Testis (tissue), 3 donors: ENCODE data around the gene MED13. TPM values are rescaled to one million over a fixed set of nuclear protein-coding genes. Genes with fewer than 3 reads are reported as not detected.

Experiments
- DNase-seq: peaks from one replicate; pipeline ENCODE4 v3.0.0-alpha.2; 2019
- H3K27ac ChIP-seq, 2 donors: fragments of 200-600 bp; sonication (generic); one replicate each; pipeline ENCODE4 v1.5.1; 2019
- H3K27me3 ChIP-seq: fragments of 200-600 bp; sonication (generic); one replicate; pipeline ENCODE4 v1.5.1; 2019
- H3K36me3 ChIP-seq: fragments of 200-600 bp; sonication (generic); one replicate; pipeline ENCODE4 v1.5.1; 2017; ENCODE audit warnings: low read depth; ENCODE audit errors: missing control alignments
- H3K4me1 ChIP-seq: fragments of 200-600 bp; sonication (generic); one replicate; pipeline ENCODE4 v1.5.1; 2019
- H3K4me3 ChIP-seq, 2 donors: fragments of 200-600 bp; sonication (generic); one replicate each; pipeline ENCODE4 v1.5.1; 2017 to 2019
- H3K9me3 ChIP-seq: fragments of 200-600 bp; sonication (generic); one replicate; pipeline ENCODE4 v1.5.1; 2017
- CTCF ChIP-seq, 3 experiments: fragments of 450-650 bp in 2 of 3; fragments of 200-600 bp in 1 of 3; sonication (generic) in 1 of 3; IDR thresholded peaks; one replicate each; pipeline ENCODE4 v1.5.1; 2016 to 2019; ENCODE audit warnings: antibody characterized with exemption in 3 of 3, mild to moderate bottlenecking in 2 of 3, moderate library complexity in 1 of 3
- POLR2A ChIP-seq: fragments of 450-650 bp; IDR thresholded peaks from one replicate; pipeline ENCODE4 v1.6.1; 2017; ENCODE audit warnings: antibody characterized with exemption, mild to moderate bottlenecking, moderate library complexity
- WGBS, 2 donors: methylation state at CpG; one replicate each; pipeline ENCODE4 v1.1.5; 2018; 5-methylcytosine and 5-hydroxymethylcytosine counted together
- intact Hi-C: fragments of 100-400 bp; cut with DNase I; formaldehyde crosslinking; loops from one replicate; pipeline ENCODE4 v1.15.1; 2023; ENCODE audit warnings: low total_unique reads
- polyA plus RNA-seq: library from polyadenylated mRNA; stranded (reverse); fragments of 350-450 nt; fragmentation: Illumina TruSeq; extraction: RNeasy Lipid Tissue Mini Kit (QIAGEN cat#74804); gene quantifications from one replicate; pipeline ENCODE4 v1.2.3, GENCODE V29; 2014; ENCODE audit warnings: low read depth, low replicate concordance; ENCODE audit not compliant: insufficient read depth
- total RNA-seq, 2 donors: library from RNA; depleted of rRNA; stranded (reverse); fragments of >200 nt; gene quantifications; one replicate each; pipeline ENCODE4 v1.2.3, GENCODE V29; 2016

The MED13 gene
- total and polyA plus RNA-seq, 3 donors from 2014 or later: 44.0 to 145 (median 98.7) TPM

GRCh38 chr17:61972311-61972710 lies 92.8 kb downstream of the MED13 start:
- Histone ChIP-seq H3K27ac (no peak overlapping the region), H3K27me3 (no peaks in the 10 kb centered on the region), H3K36me3 (no peaks in the 10 kb centered on the region), H3K4me3 (no peak overlapping the region), H3K9me3 (no peaks in the 10 kb centered on the region), H3K4me1 (no peaks in the 10 kb centered on the region)
- DNase-seq: no peak
- TF ChIP-seq CTCF (IDR thresholded peaks at IDR 0.05) (no peak), POLR2A (no peak)
- intact Hi-C loops: no loop called here

- Histone ChIP-seq H3K27ac (no peak overlapping the region), H3K4me3 (no peak overlapping the region), H3K27me3 (no peaks in the 10 kb centered on the region), H3K9me3 (no peaks in the 10 kb centered on the region), H3K4me1 (no peaks in the 10 kb centered on the region), H3K36me3 (no peaks in the 10 kb centered on the region)
- WGBS, 2 donors: 100% methylated on average over 1 of the region's 1 CpG
- DNase-seq: no peak
- intact Hi-C loops: no loop called here
- no peak for TF ChIP-seq CTCF (IDR thresholded peaks at IDR 0.05)
- no peak for TF ChIP-seq POLR2A
Observed at GRCh38 chr17:61970030-61970429, 95.0 kb downstream of the MED13 start.

GRCh38 chr17:61968757-61969156 lies 96.3 kb downstream of the MED13 start:
- intact Hi-C loops: no loop called here
- Histone ChIP-seq H3K9me3 (no peaks in the 10 kb centered on the region), H3K4me1 (no peaks in the 10 kb centered on the region), H3K4me3 (no peak overlapping the region), H3K27me3 (no peaks in the 10 kb centered on the region), H3K36me3 (no peaks in the 10 kb centered on the region), H3K27ac (no peak overlapping the region)
- TF ChIP-seq POLR2A (no peak), CTCF (IDR thresholded peaks at IDR 0.05) (no peak)
- no peak for DNase-seq
- WGBS, 2 donors: 93 to 94% methylated on average over 5 of the region's 5 CpGs

- Histone ChIP-seq H3K36me3 (no peaks in the 10 kb centered on the region), H3K27me3 (no peaks in the 10 kb centered on the region)
- intact Hi-C loops: no loop called here
Observed at GRCh38 chr17:61967729-61968128, 97.3 kb downstream of the MED13 start.

More at GRCh38 chr17:61967729-61968128, 97.3 kb downstream of the MED13 start:
- 75 to 78% methylated on average over 2 of the region's 2 CpGs for WGBS, 2 donors
- DNase-seq: no peak
- no peak for TF ChIP-seq CTCF (IDR thresholded peaks at IDR 0.05)
- TF ChIP-seq POLR2A: no peak
- Histone ChIP-seq H3K4me3 (no peak overlapping the region), H3K27ac (no peak overlapping the region), H3K4me1 (no peaks in the 10 kb centered on the region), H3K9me3 (no peaks in the 10 kb centered on the region)
